Activated CD8-positive, alpha-beta memory T cell treated with anti-CD3 and anti-CD28 coated beads, Interleukin-2, amount 50 U/mL, for 1 hour (primary cell): ENCODE measurements around the gene CD247.

Experiments
- DNase-seq: peaks from one replicate; pipeline ENCODE4 v3.0.0-alpha.2; 2020; ENCODE audit errors: extremely low read depth

The CD247 gene

DNA sequence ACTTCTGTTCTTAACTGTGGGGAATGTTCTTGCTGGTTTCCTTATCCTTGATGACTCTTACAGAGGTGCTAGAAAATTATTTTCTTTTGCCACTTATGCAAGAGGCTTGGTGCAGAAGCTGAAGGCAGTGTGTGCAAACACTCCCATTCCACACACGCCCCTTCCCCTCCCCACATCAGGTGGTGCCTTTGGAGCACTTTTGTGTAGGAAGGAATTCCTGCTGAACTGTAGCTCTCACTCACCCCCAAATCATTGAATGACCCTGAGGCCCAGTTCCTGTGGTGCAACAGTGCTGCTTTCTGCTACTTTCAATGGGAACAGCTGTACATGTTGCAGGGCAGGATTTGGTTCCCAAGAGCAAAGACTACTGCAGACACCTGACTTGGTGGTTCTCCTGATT is 101.8 kb downstream of the CD247 start:
- no peak for DNase-seq

DNA sequence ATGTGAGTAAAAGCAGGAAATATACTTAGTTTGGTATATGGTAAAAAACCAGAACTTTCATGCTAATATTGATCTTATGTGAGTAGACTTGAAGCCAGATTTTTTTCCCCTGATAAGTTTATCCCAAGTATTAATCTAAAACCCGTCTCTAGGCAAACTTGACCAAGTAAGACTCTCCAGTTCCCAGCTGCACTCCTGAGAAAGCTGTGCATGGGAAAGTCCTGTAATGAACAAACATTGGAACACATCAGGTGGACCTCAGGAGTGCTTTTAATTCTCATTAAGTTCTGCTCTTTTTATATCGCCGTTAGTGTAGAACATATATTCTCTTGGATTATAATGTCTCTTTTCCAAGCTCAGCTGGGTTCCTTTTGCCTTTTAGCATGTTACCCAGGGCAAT is 105.0 kb downstream of the CD247 start:
- DNase-seq = no peak

DNA sequence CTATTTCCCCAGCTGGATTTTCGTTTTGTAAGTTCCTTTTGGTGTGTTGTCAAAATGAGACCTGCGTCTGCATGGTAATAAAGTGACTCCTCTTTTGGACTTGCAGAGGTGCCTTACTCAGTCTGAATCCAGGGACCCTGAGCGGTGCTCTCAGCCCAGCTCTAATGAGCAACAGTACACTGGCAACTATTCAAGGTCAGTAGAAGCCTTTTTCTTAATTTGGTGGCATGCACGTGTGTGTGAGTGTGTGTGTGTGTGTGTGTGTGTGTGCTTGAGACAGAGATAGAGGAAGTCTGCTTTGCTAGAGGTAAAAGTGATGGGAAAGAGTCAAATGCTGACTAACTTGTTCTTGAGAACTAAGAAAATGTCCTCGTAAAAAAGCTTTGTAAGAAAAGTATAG is 105.4 kb downstream of the CD247 start:
- DNase-seq = no peak

DNA sequence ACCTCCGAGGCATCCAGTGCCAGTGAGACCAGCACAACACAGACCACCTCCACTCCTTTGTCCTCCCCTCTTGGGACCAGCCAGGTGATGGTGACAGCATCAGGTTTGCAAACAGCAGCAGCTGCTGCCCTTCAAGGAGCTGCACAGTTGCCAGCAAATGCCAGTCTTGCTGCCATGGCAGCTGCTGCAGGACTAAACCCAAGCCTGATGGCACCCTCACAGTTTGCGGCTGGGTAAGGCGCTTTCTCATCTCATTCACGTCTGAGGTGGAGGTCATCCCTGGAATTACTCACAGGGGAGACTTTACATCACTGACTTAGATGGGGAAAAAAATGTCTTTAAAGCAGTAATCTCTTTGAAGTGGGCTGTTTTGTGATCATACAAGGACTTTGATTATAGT is 106.3 kb downstream of the CD247 start:
- no peak for DNase-seq

DNA sequence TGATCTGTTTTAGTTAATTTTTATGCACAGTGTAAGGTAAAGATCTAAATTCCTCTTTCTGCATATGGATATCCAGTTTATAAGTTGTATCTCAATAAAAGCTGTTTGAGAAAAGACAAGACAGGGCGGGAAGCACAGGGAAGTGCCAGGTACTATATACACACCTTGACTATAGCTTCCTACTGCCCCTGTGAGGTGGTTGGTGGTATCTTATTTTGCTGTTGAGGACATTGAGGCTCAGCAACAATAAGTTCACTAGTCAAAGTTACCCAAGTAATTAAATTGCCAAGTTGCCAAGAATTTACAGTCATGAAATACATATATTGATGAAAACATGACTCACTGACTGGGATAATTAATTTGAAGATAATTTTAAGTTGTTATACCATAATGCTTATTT is 109.1 kb downstream of the CD247 start:
- no peak for DNase-seq

DNA sequence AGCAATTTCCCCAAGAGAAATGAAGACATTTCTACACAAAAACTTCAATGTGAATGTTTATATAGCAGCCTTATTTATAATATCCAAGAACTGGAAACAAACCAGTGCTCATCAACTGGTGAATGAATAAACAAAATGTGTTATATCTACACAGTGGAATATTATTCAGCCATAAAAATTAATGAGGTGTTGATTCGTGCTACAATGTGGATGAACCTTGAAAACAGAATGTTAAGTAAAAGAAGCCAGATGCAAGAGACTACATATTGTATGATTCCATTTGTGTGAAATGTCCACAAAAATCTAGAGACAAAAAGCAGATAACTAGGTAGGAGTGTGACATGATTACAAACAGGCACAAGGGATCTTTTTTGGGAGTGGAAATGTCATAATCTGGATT is 110.0 kb downstream of the CD247 start:
- DNase-seq = no peak

DNA sequence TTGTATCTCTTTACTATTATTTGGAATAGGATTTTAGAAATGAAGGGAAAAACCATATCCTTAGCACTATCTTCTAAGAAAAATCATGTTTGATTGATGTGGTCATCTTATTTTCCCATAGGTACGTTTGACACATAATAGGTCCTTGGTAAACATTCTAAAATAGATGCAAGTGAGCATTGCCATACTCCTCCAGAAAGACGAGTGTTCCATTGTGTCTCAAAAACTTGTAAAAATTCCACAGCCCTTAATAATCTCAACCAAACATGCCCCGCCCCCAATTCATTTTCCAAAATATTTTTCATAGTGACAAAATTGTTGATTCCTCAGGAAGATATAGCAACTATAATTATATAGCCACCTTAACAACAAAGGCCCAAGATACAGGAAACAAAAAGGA is 113.4 kb downstream of the CD247 start:
- no peak for DNase-seq

DNA sequence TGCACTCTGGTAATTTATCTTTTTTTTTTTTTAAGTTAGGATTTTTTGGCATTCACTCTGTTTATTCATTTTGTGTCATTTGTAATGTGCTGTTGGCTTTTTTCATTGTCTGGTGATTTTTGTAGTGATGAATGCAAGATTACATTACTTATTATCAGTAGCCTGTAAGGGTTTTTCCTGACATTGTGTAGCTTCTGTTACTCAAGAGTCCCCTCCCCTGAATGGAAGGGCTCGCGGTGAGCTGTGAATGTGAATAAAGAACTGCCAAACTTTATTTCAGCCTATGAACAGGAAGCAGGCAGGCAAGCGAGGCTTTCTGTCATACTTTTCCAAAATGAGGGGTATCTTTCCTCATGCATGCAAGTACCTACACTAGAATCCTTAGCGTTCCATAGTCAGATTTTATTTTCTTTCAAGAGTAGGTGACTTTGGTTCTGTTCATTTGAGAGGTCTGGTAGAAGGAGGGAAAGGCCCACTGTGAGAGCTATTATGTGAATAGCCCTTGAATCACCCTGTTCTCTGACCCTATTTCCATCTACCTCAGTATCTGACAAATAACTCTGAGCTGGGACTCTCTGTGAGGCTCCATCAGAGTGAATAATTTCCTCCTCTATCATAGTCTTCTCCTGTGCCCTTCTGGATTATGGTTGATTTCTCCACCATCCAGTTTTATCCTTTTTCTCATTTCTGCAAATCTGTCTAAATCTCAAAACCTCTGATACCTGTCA is 114.0 kb downstream of the CD247 start:
- DNase-seq = no peak

DNA sequence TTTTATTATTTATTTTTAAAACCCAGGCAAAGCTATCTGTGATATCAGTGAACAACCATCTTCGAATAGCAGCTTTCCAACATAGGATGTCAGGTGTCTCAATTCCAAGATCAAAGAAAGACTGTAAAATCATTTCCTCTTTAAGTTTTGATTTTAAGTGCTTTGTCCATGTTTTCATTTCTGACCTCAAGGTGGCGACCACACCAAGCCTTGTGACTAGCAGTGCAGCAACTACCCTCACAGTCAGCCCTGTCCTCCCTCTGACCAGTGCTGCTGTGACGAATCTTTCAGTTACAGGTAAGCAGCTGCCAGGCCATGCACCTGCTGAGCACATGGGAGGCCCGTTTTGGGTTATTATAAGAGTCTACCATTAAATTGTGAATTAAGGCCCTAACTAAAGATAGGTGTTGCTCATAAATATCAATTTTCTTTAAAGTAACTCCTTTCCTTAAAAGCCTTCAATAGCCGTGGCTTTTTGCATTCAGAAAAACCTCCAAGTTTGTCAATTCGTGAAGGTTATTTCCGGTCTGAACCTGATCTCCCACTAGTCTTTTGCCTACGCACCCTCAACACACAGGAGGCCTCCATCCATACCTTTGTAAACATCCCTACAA is 117.0 kb downstream of the CD247 start:
- no peak for DNase-seq

DNA sequence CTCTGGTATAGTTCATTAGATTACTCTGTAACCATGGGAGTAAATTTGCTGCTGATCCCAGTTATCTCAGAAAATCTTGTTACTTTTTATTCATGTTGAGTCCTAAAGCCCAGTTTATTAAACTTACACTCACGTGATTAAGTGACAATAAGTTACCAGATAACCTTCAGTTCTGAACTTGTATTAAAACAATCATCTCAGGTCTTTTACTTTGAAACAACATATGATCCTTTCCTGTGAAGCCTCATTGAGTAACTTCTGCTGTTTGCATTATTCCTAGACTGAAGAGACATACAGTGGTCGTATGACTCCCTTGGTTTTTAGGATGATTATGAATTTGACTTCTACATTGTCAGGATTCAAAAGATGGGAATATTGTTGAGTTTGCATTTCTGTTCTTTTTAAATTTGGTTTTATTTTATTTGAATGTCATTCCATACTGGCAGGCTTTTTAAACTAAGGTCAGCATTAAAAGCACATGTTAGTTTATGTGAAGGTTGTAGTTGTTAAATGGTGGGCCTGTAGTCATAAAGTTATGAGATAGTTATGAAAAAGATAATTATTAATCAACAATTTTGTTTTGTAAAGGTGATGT is 117.9 kb downstream of the CD247 start:
- DNase-seq = no peak

DNA sequence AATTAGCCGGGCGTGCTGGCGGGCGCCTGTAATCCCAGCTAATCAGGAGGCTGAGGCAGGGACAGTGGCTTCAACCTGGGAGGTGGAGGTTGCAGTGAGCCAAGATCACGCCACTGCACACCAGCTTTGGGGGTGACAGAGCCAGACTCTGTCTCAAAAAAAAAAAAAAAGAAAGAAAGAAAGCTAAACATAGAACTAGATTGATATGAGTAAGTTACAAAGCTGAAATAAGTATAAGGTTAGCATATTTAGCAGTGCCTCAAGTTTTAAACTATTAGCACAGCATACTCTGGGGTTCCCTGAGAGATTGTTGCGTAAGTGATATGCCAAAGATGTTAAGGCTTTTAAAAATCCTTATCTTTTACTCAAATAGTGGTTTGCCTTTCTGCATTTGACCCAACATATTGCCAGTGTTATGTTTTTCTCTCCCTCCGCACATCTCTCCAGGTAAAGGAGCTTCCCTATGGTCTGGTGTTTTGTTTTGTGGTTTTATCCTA is 126.1 kb downstream of the CD247 start:
- DNase-seq = no peak

DNA sequence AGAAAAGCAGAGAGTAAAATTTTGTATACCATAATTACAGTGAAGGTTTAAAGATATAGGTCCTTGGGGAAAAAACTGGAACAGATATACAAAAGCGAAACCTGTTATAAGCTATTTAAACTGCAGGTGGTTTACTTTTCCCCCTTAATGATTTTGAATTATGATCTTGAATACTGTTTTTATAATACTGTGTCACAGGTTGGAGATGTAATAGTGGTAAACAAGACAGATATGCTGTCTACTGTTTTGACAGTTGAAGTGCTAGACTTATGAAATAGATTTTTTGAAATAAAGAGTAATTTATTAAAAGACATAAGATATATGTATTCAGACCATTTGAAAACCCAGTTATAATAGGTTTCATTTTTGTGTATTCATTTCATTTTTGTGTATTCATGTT is 129.4 kb downstream of the CD247 start:
- DNase-seq = no peak

DNA sequence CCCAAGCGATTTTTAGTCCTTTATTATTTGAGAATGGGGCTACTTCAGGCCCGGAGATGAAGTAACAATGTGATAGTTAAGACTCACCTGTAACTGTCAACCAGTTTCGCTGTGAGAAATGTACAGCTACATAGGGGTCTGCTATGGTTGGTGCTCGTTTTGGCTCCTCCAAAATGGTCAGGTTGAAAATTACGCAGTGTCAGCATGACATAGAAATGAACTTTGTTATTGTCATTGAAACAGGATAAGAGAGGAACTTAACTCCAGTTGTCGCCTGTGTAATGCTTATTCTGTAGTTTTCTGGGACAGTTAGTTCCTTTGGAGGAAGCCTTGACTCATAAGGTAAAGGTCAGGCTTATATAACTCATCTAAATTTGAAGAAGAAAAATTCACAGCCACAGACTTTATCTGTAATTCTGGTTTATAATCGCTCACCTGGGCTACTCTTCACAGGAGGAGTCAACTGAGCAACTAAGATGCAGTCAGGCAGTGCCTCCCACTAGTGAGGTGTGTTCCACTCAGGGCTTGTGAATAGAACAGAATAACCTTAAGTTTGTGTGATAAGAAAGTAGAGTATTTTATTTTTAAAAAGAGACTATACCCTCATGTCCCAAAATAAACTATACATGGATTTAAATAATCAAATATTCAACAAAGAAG is 130.9 kb downstream of the CD247 start:
- no peak for DNase-seq
